ENCODE measurements around the gene ZFP91. TPM values are rescaled to one million over a fixed set of nuclear protein-coding genes. Genes with fewer than 3 reads are reported as not detected.

The ZFP91 gene
- total RNA-seq, 1 experiment from 2014 or later, result 74.3 TPM

DNA sequence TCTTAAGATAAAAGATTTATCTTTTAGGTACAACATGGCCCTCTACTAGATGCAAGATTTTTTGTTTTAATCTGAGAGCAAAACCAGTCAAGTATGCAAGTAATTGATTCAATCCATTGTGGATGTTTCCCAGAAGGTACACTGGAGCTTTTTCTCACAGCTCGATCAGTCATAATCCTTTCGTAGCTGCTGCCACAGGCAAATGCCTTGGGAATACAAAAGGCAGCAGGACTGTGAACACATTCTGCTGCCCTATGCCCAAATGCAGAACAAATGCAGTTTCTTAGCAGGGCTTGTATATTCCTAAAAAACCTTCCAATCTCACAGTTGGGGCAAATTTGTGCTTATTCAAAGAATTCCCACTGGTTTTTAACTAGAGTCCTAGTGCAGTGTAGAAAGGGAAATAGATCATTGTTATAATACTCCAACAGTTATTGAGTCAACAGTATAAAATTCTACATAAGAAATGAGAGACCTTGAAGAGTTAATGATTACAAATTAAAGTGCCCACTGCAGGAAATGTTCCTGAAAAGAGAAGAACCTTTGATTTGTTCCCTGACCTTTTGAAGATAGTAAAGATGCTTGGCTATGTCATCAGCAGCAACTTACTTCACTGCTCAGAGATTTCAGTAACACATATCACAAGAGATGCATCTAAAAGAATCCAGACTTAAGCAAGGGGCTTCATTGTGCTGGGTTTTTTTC lies 17.3 kb upstream of the ZFP91 start:
- no TSS peak for BruUV-seq (replicated peaks)
- ChIA-PET CTCF (no interaction called here), POLR2A (ENCODE audit: low non-redundant PET) (no interaction called here)
- no peak for DNase-seq (ENCODE audit: low spot score)
- no peaks in the 10 kb centered on the region for H3K27me3 ChIP-seq (replicated peaks; ENCODE audit: insufficient read depth, low read depth, low read length, poor library complexity)
- H3K4me1 ChIP-seq (ENCODE audit: insufficient read depth, low read length, poor library complexity, severe bottlenecking), result no peaks in the 10 kb centered on the region
- no peak overlapping the region for H3K27ac ChIP-seq (ENCODE audit: low read depth, low read length, poor library complexity, severe bottlenecking)
- intact Hi-C loops (cut with micrococcal nuclease; ENCODE audit: unreplicated experiment), result no loop called here
- H3K4me3 ChIP-seq (ENCODE audit: low read depth, low read length, poor library complexity, severe bottlenecking), result no peak overlapping the region
- H3K9me3 ChIP-seq (ENCODE audit: low read depth, low read length, poor library complexity, severe bottlenecking), result no peaks in the 10 kb centered on the region
- TF ChIP-seq, protein P1, sequence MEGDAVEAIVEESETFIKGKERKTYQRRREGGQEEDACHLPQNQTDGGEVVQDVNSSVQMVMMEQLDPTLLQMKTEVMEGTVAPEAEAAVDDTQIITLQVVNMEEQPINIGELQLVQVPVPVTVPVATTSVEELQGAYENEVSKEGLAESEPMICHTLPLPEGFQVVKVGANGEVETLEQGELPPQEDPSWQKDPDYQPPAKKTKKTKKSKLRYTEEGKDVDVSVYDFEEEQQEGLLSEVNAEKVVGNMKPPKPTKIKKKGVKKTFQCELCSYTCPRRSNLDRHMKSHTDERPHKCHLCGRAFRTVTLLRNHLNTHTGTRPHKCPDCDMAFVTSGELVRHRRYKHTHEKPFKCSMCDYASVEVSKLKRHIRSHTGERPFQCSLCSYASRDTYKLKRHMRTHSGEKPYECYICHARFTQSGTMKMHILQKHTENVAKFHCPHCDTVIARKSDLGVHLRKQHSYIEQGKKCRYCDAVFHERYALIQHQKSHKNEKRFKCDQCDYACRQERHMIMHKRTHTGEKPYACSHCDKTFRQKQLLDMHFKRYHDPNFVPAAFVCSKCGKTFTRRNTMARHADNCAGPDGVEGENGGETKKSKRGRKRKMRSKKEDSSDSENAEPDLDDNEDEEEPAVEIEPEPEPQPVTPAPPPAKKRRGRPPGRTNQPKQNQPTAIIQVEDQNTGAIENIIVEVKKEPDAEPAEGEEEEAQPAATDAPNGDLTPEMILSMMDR (conservative IDR thresholded peaks at IDR 0.05; ENCODE audit: low read depth, low read length), result no peak
- no peak for TF ChIP-seq EZH2 (IDR thresholded peaks at IDR 0.05; ENCODE audit: borderline replicate concordance, low read depth, low read length, poor library complexity, severe bottlenecking)
- H3K36me3 ChIP-seq (ENCODE audit: insufficient read depth, low read length, poor library complexity, severe bottlenecking), result no peaks in the 10 kb centered on the region

DNA sequence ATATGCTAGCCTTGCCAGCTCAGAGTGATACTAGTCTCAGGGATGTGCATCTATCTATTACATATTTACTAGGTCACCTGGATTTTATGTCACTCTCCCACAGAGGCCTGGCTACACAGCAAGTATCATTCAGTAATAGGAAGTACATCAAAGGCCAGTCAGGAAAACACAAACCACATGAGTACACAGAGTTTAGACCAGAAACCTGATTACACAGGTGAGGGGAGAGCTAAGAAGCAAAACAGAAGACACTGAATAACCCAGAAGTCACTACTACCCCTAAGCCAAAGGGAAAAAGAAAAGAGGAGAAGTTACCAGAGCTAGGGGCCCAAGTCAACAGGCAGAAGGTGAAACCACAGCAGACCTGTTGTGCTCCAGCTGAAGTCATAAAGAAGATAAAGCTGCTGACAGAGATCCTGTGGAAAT lies 16.5 kb upstream of the ZFP91 start:
- Histone ChIP-seq H3K27ac (ENCODE audit: low read depth, low read length, poor library complexity, severe bottlenecking) (no peak overlapping the region), H3K36me3 (ENCODE audit: insufficient read depth, low read length, poor library complexity, severe bottlenecking) (no peaks in the 10 kb centered on the region), H3K27me3 (replicated peaks; ENCODE audit: insufficient read depth, low read depth, low read length, poor library complexity) (no peaks in the 10 kb centered on the region), H3K4me3 (ENCODE audit: low read depth, low read length, poor library complexity, severe bottlenecking) (no peak overlapping the region), H3K4me1 (ENCODE audit: insufficient read depth, low read length, poor library complexity, severe bottlenecking) (no peaks in the 10 kb centered on the region), H3K9me3 (ENCODE audit: low read depth, low read length, poor library complexity, severe bottlenecking) (no peaks in the 10 kb centered on the region)
- intact Hi-C loops (cut with micrococcal nuclease; ENCODE audit: unreplicated experiment), result no loop called here
- POLR2A ChIA-PET (ENCODE audit: low non-redundant PET), result no interaction called here
- CTCF ChIA-PET, result interaction anchor here (0.6 kb wide), 1 partner anchor 596 kb away, joined by 4 read pairs; no protein-coding TSS in a partner anchor
- no TSS peak for BruUV-seq (replicated peaks)
- no peak for DNase-seq (ENCODE audit: low spot score)
- TF ChIP-seq EZH2 (IDR thresholded peaks at IDR 0.05; ENCODE audit: borderline replicate concordance, low read depth, low read length, poor library complexity, severe bottlenecking), result no peak
- TF ChIP-seq, protein P1 (conservative IDR thresholded peaks at IDR 0.05; ENCODE audit: low read depth, low read length), result no peak

DNA sequence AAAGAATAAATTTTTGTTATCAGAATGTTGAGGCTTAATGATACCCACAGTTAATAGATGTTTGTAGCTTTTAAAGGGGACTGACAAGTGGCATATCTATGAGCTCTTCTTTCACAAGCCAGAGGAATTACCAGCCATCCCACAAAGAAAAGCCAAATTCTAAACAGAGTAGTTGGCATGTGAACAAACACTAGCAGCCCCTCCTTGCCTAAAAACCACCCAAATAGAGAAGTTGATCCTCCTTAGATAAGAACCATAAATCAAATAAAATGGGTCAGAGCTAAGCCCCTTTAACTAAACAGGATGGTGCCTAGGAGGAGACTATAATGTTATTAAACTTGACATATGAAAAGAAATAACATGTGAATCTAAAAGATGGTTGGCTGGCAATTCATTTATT lies 14.6 kb upstream of the ZFP91 start:
- no peak overlapping the region for H3K27ac ChIP-seq (ENCODE audit: low read depth, low read length, poor library complexity, severe bottlenecking)
- no peak for TF ChIP-seq EZH2 (IDR thresholded peaks at IDR 0.05; ENCODE audit: borderline replicate concordance, low read depth, low read length, poor library complexity, severe bottlenecking)
- TF ChIP-seq, protein P1 (conservative IDR thresholded peaks at IDR 0.05; ENCODE audit: low read depth, low read length), result no peak
- CTCF ChIA-PET, result no interaction called here
- H3K4me3 ChIP-seq (ENCODE audit: low read depth, low read length, poor library complexity, severe bottlenecking), result no peak overlapping the region
- H3K9me3 ChIP-seq (ENCODE audit: low read depth, low read length, poor library complexity, severe bottlenecking), result no peaks in the 10 kb centered on the region
- BruUV-seq (replicated peaks), result no TSS peak
- H3K27me3 ChIP-seq (replicated peaks; ENCODE audit: insufficient read depth, low read depth, low read length, poor library complexity), result no peaks in the 10 kb centered on the region
- no peak for DNase-seq (ENCODE audit: low spot score)
- H3K4me1 ChIP-seq (ENCODE audit: insufficient read depth, low read length, poor library complexity, severe bottlenecking), result no peaks in the 10 kb centered on the region
- intact Hi-C loops (cut with micrococcal nuclease; ENCODE audit: unreplicated experiment), result no loop called here
- no peaks in the 10 kb centered on the region for H3K36me3 ChIP-seq (ENCODE audit: insufficient read depth, low read length, poor library complexity, severe bottlenecking)
- POLR2A ChIA-PET (ENCODE audit: low non-redundant PET), result no interaction called here
